Neural crest cell (in vitro differentiated cells): ENCODE measurements around the gene NPR1. TPM values are rescaled to one million over a fixed set of nuclear protein-coding genes. Genes with fewer than 3 reads are reported as not detected.

ENCODE experiments used
- DNase-seq: peaks from one replicate; pipeline ENCODE4 v3.0.0; 2021; ENCODE audit warnings: low read depth, mixed read lengths, low spot score
- H3K27ac Mint-ChIP-seq: one replicate; pipeline ENCODE4 v1.8.0; 2021; ENCODE audit warnings: mild to moderate bottlenecking, mixed read lengths; ENCODE audit not compliant: unreplicated experiment
- H3K27me3 Mint-ChIP-seq: 2 replicates; pipeline ENCODE4 v1.8.0; 2021; ENCODE audit warnings: low read depth, mild to moderate bottlenecking, mixed read lengths
- H3K36me3 Mint-ChIP-seq: 2 replicates; pipeline ENCODE4 v1.8.0; 2021; ENCODE audit warnings: low read depth, mild to moderate bottlenecking, mixed read lengths
- H3K4me1 Mint-ChIP-seq: 2 replicates; pipeline ENCODE4 v1.8.0; 2021; ENCODE audit warnings: mixed read lengths
- H3K4me3 Mint-ChIP-seq: one replicate; pipeline ENCODE4 v1.8.0; 2021; ENCODE audit warnings: mild to moderate bottlenecking, mixed read lengths
- H3K9me3 Mint-ChIP-seq: 2 replicates; pipeline ENCODE4 v1.8.0; 2021; ENCODE audit warnings: mixed read lengths
- total RNA-seq: library from RNA; stranded (reverse); gene quantifications from 2 replicates; pipeline ENCODE4 v1.2.1, GENCODE V29; 2021
- TF ChIP-seq, protein P1 (sequence below): fragments of 200-600 bp; sonication (generic); conservative IDR thresholded peaks from 2 replicates; pipeline ENCODE4 v1.5.0; 2021; ENCODE audit warnings: antibody characterized with exemption, mild to moderate bottlenecking

Gene NPR1
- total RNA-seq, 1 donor from 2014 or later = 0.93 TPM

DNA sequence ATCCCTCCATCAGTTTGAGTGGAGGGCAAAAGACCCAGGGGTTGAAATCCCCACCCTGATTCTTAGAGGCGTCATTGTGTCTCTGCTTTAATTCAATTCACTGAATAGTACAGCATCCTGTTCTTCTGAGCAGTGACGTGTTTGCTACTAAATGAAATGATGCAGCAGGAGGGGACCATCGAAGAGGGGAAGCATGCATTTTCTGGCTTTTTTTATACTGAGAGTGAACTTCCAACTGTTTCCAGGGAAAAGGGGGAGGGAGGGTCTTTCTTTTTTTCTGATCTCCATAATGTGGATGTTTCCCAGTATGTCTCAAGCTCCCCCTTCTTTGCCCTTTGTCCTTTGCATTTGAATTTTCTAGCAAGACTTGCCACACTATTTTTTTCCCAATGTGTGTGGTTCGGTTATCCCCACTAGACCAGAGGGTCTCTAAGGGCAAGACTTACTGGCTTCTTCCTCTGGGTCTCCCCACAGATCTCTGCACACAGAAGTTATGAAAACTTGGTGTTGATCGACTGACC lies 52.0 kb downstream of the NPR1 start:
- H3K27ac Mint-ChIP-seq = peak overlapping the region; percentile 60
- H3K9me3 Mint-ChIP-seq = no peaks in the 10 kb centered on the region
- no peaks in the 10 kb centered on the region for H3K27me3 Mint-ChIP-seq
- TF ChIP-seq, protein P1, sequence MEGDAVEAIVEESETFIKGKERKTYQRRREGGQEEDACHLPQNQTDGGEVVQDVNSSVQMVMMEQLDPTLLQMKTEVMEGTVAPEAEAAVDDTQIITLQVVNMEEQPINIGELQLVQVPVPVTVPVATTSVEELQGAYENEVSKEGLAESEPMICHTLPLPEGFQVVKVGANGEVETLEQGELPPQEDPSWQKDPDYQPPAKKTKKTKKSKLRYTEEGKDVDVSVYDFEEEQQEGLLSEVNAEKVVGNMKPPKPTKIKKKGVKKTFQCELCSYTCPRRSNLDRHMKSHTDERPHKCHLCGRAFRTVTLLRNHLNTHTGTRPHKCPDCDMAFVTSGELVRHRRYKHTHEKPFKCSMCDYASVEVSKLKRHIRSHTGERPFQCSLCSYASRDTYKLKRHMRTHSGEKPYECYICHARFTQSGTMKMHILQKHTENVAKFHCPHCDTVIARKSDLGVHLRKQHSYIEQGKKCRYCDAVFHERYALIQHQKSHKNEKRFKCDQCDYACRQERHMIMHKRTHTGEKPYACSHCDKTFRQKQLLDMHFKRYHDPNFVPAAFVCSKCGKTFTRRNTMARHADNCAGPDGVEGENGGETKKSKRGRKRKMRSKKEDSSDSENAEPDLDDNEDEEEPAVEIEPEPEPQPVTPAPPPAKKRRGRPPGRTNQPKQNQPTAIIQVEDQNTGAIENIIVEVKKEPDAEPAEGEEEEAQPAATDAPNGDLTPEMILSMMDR = no peak
- peaks cover 5% of the 10 kb centered on the region for H3K36me3 Mint-ChIP-seq
- H3K4me1 Mint-ChIP-seq = peaks cover 50% of the 10 kb centered on the region
- no peak for DNase-seq
- peak overlapping the region; percentile 87 for H3K4me3 Mint-ChIP-seq

DNA sequence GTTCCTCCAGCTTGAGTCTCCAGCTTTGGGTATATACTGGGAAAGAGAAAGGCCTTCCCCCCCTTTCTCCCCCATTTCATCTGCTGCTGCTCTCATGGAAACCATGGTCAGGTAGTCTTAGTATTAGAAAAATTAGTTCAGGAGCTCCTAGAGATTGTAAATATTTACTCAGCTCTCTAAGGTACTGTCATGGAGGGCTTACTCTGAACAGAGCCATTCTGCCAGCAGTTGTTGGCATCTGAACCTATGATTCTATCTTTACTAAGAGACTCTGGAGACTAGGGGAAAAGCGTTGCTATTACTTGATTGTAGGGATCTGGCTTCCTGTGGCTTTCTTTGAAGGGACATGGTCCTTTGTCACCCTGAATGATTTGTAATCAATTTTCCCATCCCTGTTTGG lies 55.5 kb downstream of the NPR1 start:
- Mint-ChIP-seq H3K27me3 (no peaks in the 10 kb centered on the region), H3K36me3 (peaks cover 5% of the 10 kb centered on the region), H3K4me3 (peak overlapping the region; percentile 33), H3K4me1 (peaks cover 43% of the 10 kb centered on the region), H3K27ac (peak overlapping the region; percentile 85), H3K9me3 (no peaks in the 10 kb centered on the region)
- TF ChIP-seq, protein P1 = no peak
- no peak for DNase-seq

DNA sequence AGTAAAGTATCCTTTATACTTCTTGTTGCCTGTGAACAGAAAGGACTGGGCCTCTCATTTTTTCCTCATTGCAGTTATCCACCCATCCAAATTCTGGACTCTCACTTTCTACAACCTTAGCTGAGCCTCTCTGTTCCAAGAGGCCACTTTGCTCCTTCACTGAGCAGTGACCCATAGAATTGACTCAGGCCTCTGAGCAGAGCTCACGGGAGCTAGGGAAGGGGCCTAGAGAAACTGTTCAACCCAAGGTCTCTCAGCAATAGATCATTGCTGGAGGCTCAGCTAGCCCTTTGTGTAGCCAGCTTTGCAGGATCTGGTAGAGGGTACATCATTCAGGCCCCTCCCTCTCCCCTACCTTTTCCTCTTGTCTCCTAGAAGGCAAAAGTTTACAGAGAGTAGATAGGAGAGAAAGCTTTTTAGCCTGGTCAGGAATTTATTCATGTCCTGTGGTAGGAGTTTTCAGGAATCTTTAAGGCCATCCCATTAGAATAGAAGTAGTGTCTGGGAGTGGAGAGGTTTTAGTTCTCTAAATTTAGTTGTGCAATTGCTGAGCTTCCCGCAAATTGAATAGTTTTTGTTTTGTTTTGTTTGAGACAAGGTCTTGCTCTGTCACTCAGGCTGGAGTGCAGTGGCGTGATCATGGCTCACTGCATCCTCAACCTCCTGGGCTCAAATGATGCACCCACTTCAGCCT lies 56.1 kb downstream of the NPR1 start:
- H3K4me1 Mint-ChIP-seq = peaks cover 37% of the 10 kb centered on the region
- H3K36me3 Mint-ChIP-seq = peaks cover 5% of the 10 kb centered on the region
- no peaks in the 10 kb centered on the region for H3K9me3 Mint-ChIP-seq
- H3K27me3 Mint-ChIP-seq = no peaks in the 10 kb centered on the region
- no peak for DNase-seq
- TF ChIP-seq, protein P1 = no peak
- peak overlapping the region; percentile 85 for H3K27ac Mint-ChIP-seq
- peak overlapping the region; percentile 36 for H3K4me3 Mint-ChIP-seq

DNA sequence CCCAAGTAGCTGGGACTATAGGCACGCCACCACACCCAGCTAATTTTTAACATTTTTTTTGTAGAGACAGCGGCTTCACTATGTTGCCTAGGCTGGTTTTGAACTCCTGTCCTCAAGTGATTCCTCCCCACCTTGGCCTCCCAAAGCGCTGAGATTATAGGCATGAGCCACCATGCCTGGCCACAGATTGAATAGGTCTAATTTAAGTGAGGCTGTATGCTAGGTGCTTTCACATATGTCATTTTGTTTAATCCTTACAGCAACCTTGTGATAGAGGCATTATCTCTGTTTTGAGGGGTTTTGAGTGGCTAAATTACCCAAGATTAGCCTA lies 56.6 kb downstream of the NPR1 start:
- no peak for DNase-seq
- Mint-ChIP-seq H3K27ac (peak overlapping the region; percentile 22), H3K36me3 (peaks cover 5% of the 10 kb centered on the region), H3K4me1 (peaks cover 32% of the 10 kb centered on the region), H3K9me3 (no peaks in the 10 kb centered on the region), H3K4me3 (peak overlapping the region; percentile 36), H3K27me3 (no peaks in the 10 kb centered on the region)
- TF ChIP-seq, protein P1 = no peak

DNA sequence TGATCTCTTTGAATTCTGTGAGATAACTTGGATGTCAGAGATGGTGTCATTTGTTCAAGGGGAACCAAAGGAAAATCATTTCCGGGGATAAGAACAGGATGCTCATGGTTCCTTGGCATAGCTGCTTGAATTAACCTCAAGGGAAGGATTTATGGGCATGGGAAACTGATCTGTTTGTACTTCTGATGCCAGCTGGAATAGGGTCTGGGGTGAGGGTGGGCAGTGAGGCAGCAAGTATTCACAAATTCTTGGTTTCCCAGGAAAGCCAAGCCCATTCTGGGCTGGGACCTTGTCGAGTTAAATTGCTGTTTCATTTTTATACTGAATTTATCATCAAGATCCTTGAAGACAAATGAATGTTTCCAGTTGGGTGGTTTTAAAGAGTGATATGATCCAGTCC lies 63.5 kb downstream of the NPR1 start:
- peaks cover 8% of the 10 kb centered on the region for H3K36me3 Mint-ChIP-seq
- H3K9me3 Mint-ChIP-seq = no peaks in the 10 kb centered on the region
- no peaks in the 10 kb centered on the region for H3K27me3 Mint-ChIP-seq
- no peak overlapping the region for H3K27ac Mint-ChIP-seq
- DNase-seq = no peak
- H3K4me3 Mint-ChIP-seq = no peak overlapping the region
- no peaks in the 10 kb centered on the region for H3K4me1 Mint-ChIP-seq
- TF ChIP-seq, protein P1 = no peak
